ENCODE data around the gene REXO5. TPM values are rescaled to one million over a fixed set of nuclear protein-coding genes. Genes with fewer than 3 reads are reported as not detected.

Gene REXO5
- total and polyA plus RNA-seq, 10 of the 15 experiments (the other 5 are each of a cell fraction or from before 2014, with no cell fraction given): 3.8 to 15.5 (median 10.1) TPM

DNA sequence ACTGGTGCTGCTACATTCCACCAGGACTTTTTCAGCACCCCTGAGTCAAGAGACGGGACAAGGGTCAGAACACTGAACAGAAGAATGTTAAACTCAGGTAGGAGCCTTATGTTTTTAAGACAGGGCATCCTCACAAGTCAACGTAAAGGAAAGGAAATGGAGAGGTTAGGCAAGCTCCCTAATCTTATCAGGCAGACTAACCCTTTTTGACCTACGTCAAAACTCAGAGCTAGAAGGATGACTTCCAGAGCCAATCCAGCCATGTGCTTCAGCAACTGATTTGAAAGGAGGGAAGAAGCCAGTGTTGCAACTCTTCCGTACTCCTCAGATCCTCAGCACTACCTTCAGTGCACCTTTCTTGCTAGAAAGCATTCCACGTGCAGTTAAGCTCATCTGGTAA, 46.8 kb downstream of the REXO5 start (continued):
- TF ChIP-seq RCOR1 (conservative IDR thresholded peaks at IDR 0.05; ENCODE audit: low read depth, low read length): no peak
- TF ChIP-seq, protein P1, sequence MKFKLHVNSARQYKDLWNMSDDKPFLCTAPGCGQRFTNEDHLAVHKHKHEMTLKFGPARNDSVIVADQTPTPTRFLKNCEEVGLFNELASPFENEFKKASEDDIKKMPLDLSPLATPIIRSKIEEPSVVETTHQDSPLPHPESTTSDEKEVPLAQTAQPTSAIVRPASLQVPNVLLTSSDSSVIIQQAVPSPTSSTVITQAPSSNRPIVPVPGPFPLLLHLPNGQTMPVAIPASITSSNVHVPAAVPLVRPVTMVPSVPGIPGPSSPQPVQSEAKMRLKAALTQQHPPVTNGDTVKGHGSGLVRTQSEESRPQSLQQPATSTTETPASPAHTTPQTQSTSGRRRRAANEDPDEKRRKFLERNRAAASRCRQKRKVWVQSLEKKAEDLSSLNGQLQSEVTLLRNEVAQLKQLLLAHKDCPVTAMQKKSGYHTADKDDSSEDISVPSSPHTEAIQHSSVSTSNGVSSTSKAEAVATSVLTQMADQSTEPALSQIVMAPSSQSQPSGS (IDR thresholded peaks at IDR 0.05; ENCODE audit: low read length): no peak

DNA sequence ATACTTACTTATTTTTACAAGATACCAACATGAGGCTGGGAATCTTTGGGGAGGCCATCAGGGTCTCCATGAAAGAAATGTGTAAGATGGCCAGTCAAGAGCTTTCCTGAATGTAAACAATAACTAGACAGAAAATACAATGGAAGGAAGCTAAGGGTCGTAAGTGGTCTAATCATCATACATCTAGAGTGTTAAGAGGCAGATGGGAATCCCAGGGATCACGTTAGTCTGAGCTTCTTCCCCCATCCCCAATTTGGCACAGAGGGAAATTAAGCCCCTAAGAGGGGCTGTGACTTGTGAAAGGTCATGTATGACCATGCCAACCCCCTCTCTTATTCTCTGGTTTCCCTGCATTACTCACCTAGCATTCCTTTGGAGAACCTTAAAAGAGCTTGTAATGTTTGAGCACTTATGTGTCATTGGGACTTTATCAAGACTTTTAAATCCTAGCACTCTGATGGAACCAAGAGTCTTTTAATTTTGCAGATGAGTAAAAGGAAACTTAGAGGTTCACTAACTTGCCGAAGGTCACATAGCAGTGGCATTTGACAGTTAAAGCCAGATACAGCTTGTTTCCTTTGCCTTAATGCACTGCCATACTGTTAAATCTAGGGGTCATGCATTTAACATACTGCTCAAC, 47.8 kb downstream of the REXO5 start:
- Histone ChIP-seq H3K27me3 (replicated peaks in 1 of 2; ENCODE audit: control insufficient read depth in 2 of 2, insufficient read depth in 2 of 2, low read length in 1 of 2) (no peaks in the 10 kb centered on the region), H3K4me2 (ENCODE audit: control insufficient read depth, insufficient read depth) (no peak overlapping the region), H3K9ac (ENCODE audit: control insufficient read depth, insufficient read depth, low read length) (no peak overlapping the region), H3K27ac (ENCODE audit: control insufficient read depth, insufficient read depth) (no peak overlapping the region), H4K20me1 (ENCODE audit: control insufficient read depth, insufficient read depth) (no peaks in the 10 kb centered on the region), H3K36me3 (ENCODE audit: control insufficient read depth in 2 of 2, insufficient read depth in 2 of 2, low read length in 1 of 2) (0 out of 4 replicates have a peak, but pooled peaks cover 0 to 2% of the 10 kb centered on the region in 2 experiments), H3K4me3 (no peak overlapping the region), H3K79me2 (ENCODE audit: control insufficient read depth, insufficient read depth, low read length) (no peaks in the 10 kb centered on the region), H3K9me3 (replicated peaks; ENCODE audit: control insufficient read depth, insufficient read depth, low read length) (no peaks in the 10 kb centered on the region), H2AFZ (ENCODE audit: control insufficient read depth, low read depth, low read length) (no peak overlapping the region), H3K4me1 (ENCODE audit: control insufficient read depth, insufficient read depth, low read length) (no peaks in the 10 kb centered on the region)
- SMC1A ChIA-PET (ENCODE audit: uncharacterized antibody, unreplicated experiment): interaction anchor here (0.6 to 6.7 kb wide), 11 partner anchors 11 to 228 kb away, joined by 3 to 50 read pairs (median 3); partner anchors contain the start of genes DCUN1D3 and LYRM1
- intact Hi-C loops (cut with micrococcal nuclease; ENCODE audit: unreplicated experiment): loop anchor here (10.0 kb wide), 1 partner anchor 91 kb away; no protein-coding TSS in a partner anchor
- FAIRE-seq: no peak
- RAD21 ChIA-PET (ENCODE audit: unreplicated experiment): interaction anchor here (0.9 to 2.4 kb wide), 5 partner anchors 19 to 146 kb away, joined by 3 to 12 read pairs (median 4); partner anchors contain the start of gene ACSM3
- CTCF ChIA-PET: interaction anchor here (0.9 to 5.3 kb wide), 8 partner anchors 21 to 248 kb away, joined by 3 to 24 read pairs (median 4); no protein-coding TSS in a partner anchor
- no TSS peak for BruUV-seq (replicated peaks)
- WGBS (ENCODE audit: insufficient coverage, insufficient replicate concordance, low lambda C conversion rate, missing lambda C conversion rate): 97% methylated on average over 3 of the region's 3 CpGs
- in situ Hi-C loops (cut with MboI): loop anchor here (5.0 kb wide), 2 partner anchors 148 to 228 kb away; no protein-coding TSS in a partner anchor
- POLR2A ChIA-PET: no interaction called here
- no peak for ATAC-seq
- no peak for DNase-seq (ENCODE audit: low read depth, low spot score)
- TF ChIP-seq, protein P2, sequence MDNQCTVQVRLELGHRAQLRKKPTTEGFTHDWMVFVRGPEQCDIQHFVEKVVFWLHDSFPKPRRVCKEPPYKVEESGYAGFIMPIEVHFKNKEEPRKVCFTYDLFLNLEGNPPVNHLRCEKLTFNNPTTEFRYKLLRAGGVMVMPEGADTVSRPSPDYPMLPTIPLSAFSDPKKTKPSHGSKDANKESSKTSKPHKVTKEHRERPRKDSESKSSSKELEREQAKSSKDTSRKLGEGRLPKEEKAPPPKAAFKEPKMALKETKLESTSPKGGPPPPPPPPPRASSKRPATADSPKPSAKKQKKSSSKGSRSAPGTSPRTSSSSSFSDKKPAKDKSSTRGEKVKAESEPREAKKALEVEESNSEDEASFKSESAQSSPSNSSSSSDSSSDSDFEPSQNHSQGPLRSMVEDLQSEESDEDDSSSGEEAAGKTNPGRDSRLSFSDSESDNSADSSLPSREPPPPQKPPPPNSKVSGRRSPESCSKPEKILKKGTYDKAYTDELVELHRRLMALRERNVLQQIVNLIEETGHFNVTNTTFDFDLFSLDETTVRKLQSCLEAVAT (IDR thresholded peaks at IDR 0.05): no peak
